ENCODE results near the gene KCTD19. TPM values are rescaled to one million over a fixed set of nuclear protein-coding genes. Genes with fewer than 3 reads are reported as not detected.

The KCTD19 gene
- polyA plus RNA-seq, 1 experiment, result 0.06 TPM

DNA sequence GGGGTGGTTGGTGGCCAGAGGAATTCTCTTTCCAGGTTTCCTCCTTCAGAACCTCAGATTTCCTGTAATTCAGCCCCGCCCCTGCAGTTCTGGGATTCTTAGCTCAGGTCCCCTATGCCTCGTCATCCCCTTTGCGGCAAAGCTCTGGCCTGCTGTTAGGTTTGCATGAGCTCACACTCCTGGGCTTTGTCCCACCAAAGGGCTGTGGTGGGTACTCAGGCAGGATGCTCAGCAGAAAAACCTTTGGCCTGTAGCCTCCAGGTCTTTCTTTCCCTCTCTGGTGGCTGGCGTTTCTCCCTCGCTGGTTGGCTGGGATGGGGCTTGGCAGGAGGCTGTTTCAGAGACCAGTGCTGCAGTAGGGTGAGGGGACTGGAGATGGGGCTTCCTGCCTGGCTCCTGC, 56.8 kb downstream of the KCTD19 start:
- Histone ChIP-seq H3K4me3 (ENCODE audit: low read depth, low read length) (no peak overlapping the region), H3K27me3 (ENCODE audit: control insufficient read depth, insufficient read depth, low read length) (no peaks in the 10 kb centered on the region), H3K36me3 (ENCODE audit: control insufficient read depth, insufficient read depth, low read length) (no peaks in the 10 kb centered on the region; the same call in 1 of the 2 replicates)
- ChIA-PET CTCF (interaction anchor here (0.6 to 2.7 kb wide), 5 partner anchors 9 to 69 kb away, joined by 3 to 10 read pairs (median 6); no protein-coding TSS in a partner anchor), POLR2A (no interaction called here)
- no peak for TF ChIP-seq CTCF (IDR thresholded peaks at IDR 0.05; ENCODE audit: insufficient read depth, low read depth, low read length)
- DNase-seq (ENCODE audit: low read depth), result no peak

GRCh38 chr16:67268136-67268579, 58.4 kb downstream of the KCTD19 start:
- Histone ChIP-seq H3K36me3 (ENCODE audit: control insufficient read depth, insufficient read depth, low read length) (no peaks in the 10 kb centered on the region; the same call in 1 of the 2 replicates), H3K27me3 (ENCODE audit: control insufficient read depth, insufficient read depth, low read length) (no peaks in the 10 kb centered on the region), H3K4me3 (ENCODE audit: low read depth, low read length) (no peak overlapping the region)
- peak; percentile 60 for DNase-seq (ENCODE audit: low read depth)
- ChIA-PET CTCF (interaction anchor here (0.6 to 1.9 kb wide), 5 partner anchors 70 to 333 kb away, joined by 3 to 6 read pairs (median 4); no protein-coding TSS in a partner anchor), POLR2A (interaction anchor here (1.0 kb wide), 1 partner anchor 23 kb away, joined by 3 read pairs; no protein-coding TSS in a partner anchor)
- no peak for TF ChIP-seq CTCF (IDR thresholded peaks at IDR 0.05; ENCODE audit: insufficient read depth, low read depth, low read length)

DNA sequence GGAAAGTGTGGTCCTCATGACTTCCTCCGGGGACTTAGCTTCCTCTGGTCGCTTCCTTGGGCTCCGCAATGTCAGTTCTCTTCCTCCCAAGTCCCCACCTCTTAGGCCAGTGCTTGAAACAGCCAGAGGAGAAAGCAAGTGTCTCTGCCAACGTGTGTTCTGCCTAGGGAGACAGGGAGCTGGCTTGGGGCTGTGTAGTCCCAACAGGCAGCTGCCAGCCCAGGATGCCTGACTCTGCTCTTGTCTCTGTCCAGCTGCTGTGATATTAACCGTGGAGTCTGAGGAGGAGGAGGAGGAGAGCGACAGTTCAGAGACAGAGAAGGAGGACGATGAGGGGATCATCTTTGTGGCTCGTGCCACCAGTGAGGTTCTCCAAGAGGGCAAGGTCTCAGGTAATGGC, 60.7 kb downstream of the KCTD19 start:
- no peak for DNase-seq (ENCODE audit: low read depth)
- Histone ChIP-seq H3K36me3 (ENCODE audit: control insufficient read depth, insufficient read depth, low read length) (no peaks in the 10 kb centered on the region), H3K27me3 (ENCODE audit: control insufficient read depth, insufficient read depth, low read length) (no peaks in the 10 kb centered on the region), H3K4me3 (ENCODE audit: low read depth, low read length) (no peak overlapping the region)
- TF ChIP-seq CTCF (IDR thresholded peaks at IDR 0.05; ENCODE audit: insufficient read depth, low read depth, low read length), result no peak
- CTCF ChIA-PET, result interaction anchor here (0.7 to 2.0 kb wide), 10 partner anchors 13 to 162 kb away, joined by 3 to 6 read pairs (median 3); partner anchors contain the start of genes KCTD19 and LRRC36
- POLR2A ChIA-PET, result no interaction called here

DNA sequence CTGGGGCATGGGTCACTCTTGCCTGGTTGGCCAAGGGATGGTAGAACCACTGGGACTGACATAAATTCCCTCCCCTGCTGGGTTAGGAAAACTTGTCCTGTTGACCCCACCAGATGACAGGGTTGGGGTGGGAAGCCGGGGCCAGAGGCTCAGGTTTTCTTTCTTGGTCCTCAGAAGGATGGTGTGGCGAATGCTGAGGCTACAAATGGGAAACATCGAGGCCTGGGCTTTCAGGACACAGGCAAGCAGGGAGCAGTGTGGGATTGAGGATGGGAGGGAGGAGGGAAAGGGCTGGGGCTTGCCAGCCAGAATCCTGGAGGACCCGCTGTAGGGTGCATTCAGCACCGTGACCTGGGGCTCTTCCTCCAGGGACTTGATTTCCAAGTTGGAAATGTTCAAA, 61.7 kb downstream of the KCTD19 start:
- POLR2A ChIA-PET, result no interaction called here
- H3K4me3 ChIP-seq (ENCODE audit: low read depth, low read length), result no peak overlapping the region
- DNase-seq (ENCODE audit: low read depth), result no peak
- no peaks in the 10 kb centered on the region for H3K27me3 ChIP-seq (ENCODE audit: control insufficient read depth, insufficient read depth, low read length)
- no peaks in the 10 kb centered on the region for H3K36me3 ChIP-seq (ENCODE audit: control insufficient read depth, insufficient read depth, low read length)
- CTCF ChIA-PET, result interaction anchor here (1.0 to 2.0 kb wide), 5 partner anchors 11 to 73 kb away, joined by 3 to 6 read pairs (median 4); no protein-coding TSS in a partner anchor
- TF ChIP-seq CTCF (IDR thresholded peaks at IDR 0.05; ENCODE audit: insufficient read depth, low read depth, low read length), result no peak

- no peak for DNase-seq (ENCODE audit: low read depth)
- CTCF ChIA-PET, result interaction anchor here (0.7 to 2.0 kb wide), 4 partner anchors 12 to 434 kb away, joined by 4 to 6 read pairs (median 5); partner anchors contain the start of gene NAE1
- H3K4me3 ChIP-seq (ENCODE audit: low read depth, low read length), result no peak overlapping the region
- no peaks in the 10 kb centered on the region for H3K36me3 ChIP-seq (ENCODE audit: control insufficient read depth, insufficient read depth, low read length)
- POLR2A ChIA-PET, result no interaction called here
- no peaks in the 10 kb centered on the region for H3K27me3 ChIP-seq (ENCODE audit: control insufficient read depth, insufficient read depth, low read length)
- TF ChIP-seq CTCF (IDR thresholded peaks at IDR 0.05; ENCODE audit: insufficient read depth, low read depth, low read length), result 0 out of 2 replicates have a peak, but pooled peaks have one; percentile 2
These were observed 62.3 kb downstream of the KCTD19 start for GRCh38 chr16:67264277-67264676.
